K562 (cell line): ENCODE data around the gene TMTC2. TPM values are rescaled to one million over a fixed set of nuclear protein-coding genes. Genes with fewer than 3 reads are reported as not detected.

Experiments
- ATAC-seq: fragments of 200-7000 bp; cut with Tn5 transposase; 3 replicates; pipeline ENCODE4 v1.9.1; 2020; ENCODE audit warnings: moderate library complexity
- BruUV-seq: library from RNA; stranded (reverse); fragments of 400-500 nt; replicated peaks from 2 replicates; lab custom pipeline; 2021; lab: Mats Ljungman, UMichigan
- CTCF ChIA-PET: fragments of 300-600 bp; formaldehyde crosslinking; extraction: SDS; loops from one replicate; lab custom pipeline; 2021; ENCODE audit warnings: low intra/inter-chr PET ratio; lab: Yijun Ruan, JAX
- POLR2A ChIA-PET: fragments of 300-600, 350-650 bp; sonication (Branson Sonifier 250); formaldehyde crosslinking; extraction: SDS; loops from one replicate; lab custom pipeline; 2021; ENCODE audit warnings: antibody characterized with exemption, inconsistent platforms; lab: Yijun Ruan, JAX
- DNase-seq, 4 experiments: peaks; one replicate each; pipeline versions ENCODE4 v3.0.0 to v3.0.0-alpha.2; 2011 to 2018; ENCODE audit warnings: low spot score in 3 of 4, mixed read lengths in 3 of 4; ENCODE audit errors: extremely low read depth in 1 of 4
- FAIRE-seq: peaks from 2 replicates; lab custom pipeline; 2011; peaks lifted over from hg19 to GRCh38; lab: Jason Lieb, UNC
- H2AFZ ChIP-seq: 2 replicates; pipeline ENCODE4 v1.6.0; 2011; ENCODE audit warnings: low read depth, low read length, control low read depth, inconsistent platforms
- H3K27ac ChIP-seq: fragments of 200-600 bp; 3 replicates; pipeline ENCODE4 v1.8.0; 2011; ENCODE audit warnings: low read depth, mild to moderate bottlenecking, control low read depth, inconsistent platforms, low read length, moderate library complexity, mixed read lengths; ENCODE audit errors: extremely low read depth
- H3K27me3 ChIP-seq, 2 experiments: fragments of 300-600 bp in 1 of 2; 2 replicates in 1 of 2; 3 replicates in 1 of 2; pipeline versions ENCODE4 v1.6.0 to v1.8.0; 2011; ENCODE audit warnings: inconsistent platforms in 2 of 2, low read length in 2 of 2, mild to moderate bottlenecking in 1 of 2, mixed read lengths in 1 of 2, moderate library complexity in 1 of 2; ENCODE audit not compliant: control insufficient read depth in 2 of 2, insufficient read depth in 2 of 2
- H3K36me3 ChIP-seq: fragments of 300-600 bp; 3 replicates; pipeline ENCODE4 v1.8.0; 2011; ENCODE audit warnings: mild to moderate bottlenecking, low read length, inconsistent platforms; ENCODE audit not compliant: control insufficient read depth, insufficient read depth
- H3K4me1 ChIP-seq, 2 experiments: fragments of 200-600 bp in 1 of 2; replicated peaks in 1 of 2; 2 replicates in 1 of 2; 3 replicates in 1 of 2; pipeline versions ENCODE4 v1.5.1 to v1.8.0; 2011; ENCODE audit warnings: inconsistent platforms in 2 of 2, low read length in 2 of 2, mild to moderate bottlenecking in 1 of 2, mixed read lengths in 1 of 2, moderate library complexity in 1 of 2; ENCODE audit not compliant: control insufficient read depth in 2 of 2, insufficient read depth in 2 of 2
- H3K4me2 ChIP-seq: 2 replicates; pipeline ENCODE4 v1.6.1; 2011; ENCODE audit warnings: low read length, control low read depth, inconsistent platforms, mixed read lengths; ENCODE audit not compliant: insufficient read depth
- H3K4me3 ChIP-seq: fragments of 200-600 bp; sonication (generic), shearing (Covaris generic); 2 replicates; pipeline ENCODE4 v1.5.1; 2016; ENCODE audit warnings: control low read depth, inconsistent platforms
- H3K79me2 ChIP-seq: fragments of 200-600 bp; 3 replicates; pipeline ENCODE4 v1.8.0; 2011; ENCODE audit warnings: low read length, inconsistent platforms; ENCODE audit not compliant: control insufficient read depth, insufficient read depth
- H3K9ac ChIP-seq, 2 experiments: 2 replicates each; pipeline versions ENCODE4 v1.6.0 to v1.6.1; 2011; ENCODE audit warnings: low read depth in 2 of 2, low read length in 2 of 2, control low read depth in 1 of 2, inconsistent platforms in 1 of 2, mild to moderate bottlenecking in 1 of 2, mixed read lengths in 1 of 2; ENCODE audit not compliant: insufficient read depth in 1 of 2
- H3K9me1 ChIP-seq: one replicate; pipeline ENCODE4 v1.6.0; 2011; ENCODE audit warnings: inconsistent platforms, mild to moderate bottlenecking, low read length, moderate library complexity; ENCODE audit not compliant: control insufficient read depth, insufficient read depth
- H3K9me3 ChIP-seq: replicated peaks from 2 replicates; pipeline ENCODE4 v1.5.1; 2011; ENCODE audit warnings: low read depth, low read length, inconsistent platforms; ENCODE audit not compliant: control insufficient read depth, insufficient read depth
- H4K20me1 ChIP-seq: replicated peaks from 2 replicates; pipeline ENCODE4 v1.6.1; 2011; ENCODE audit warnings: low read length, inconsistent platforms, mixed read lengths; ENCODE audit not compliant: control insufficient read depth, insufficient read depth
- ASH1L ChIP-seq: fragments of 450-650 bp; IDR thresholded peaks from 2 replicates; pipeline ENCODE4 v1.6.1; 2018; ENCODE audit warnings: borderline replicate concordance, mild to moderate bottlenecking, low read depth; ENCODE audit not compliant: partially characterized antibody
- ATF2 ChIP-seq: sonication (generic); formaldehyde crosslinking; IDR thresholded peaks from 2 replicates; pipeline ENCODE4 v1.8.1; 2022; ENCODE audit warnings: missing genetic modification reagents
- BMI1 ChIP-seq: fragments of 150-350 bp; IDR thresholded peaks from 2 replicates; pipeline ENCODE4 v1.6.1; 2014; ENCODE audit warnings: low read length
- BRF1 ChIP-seq: IDR thresholded peaks from 3 replicates; pipeline ENCODE4 v1.6.1; 2011; ENCODE audit warnings: borderline replicate concordance, mild to moderate bottlenecking; ENCODE audit not compliant: insufficient read length; ENCODE audit errors: extremely low read depth
- ETV6 ChIP-seq, 3 experiments: fragments of 150-350 bp in 1 of 3; sonication (generic) in 1 of 3; formaldehyde crosslinking in 1 of 3; IDR thresholded peaks; 2 replicates each; pipeline versions ENCODE4 v1.6.1 to v1.8.0; 2014 to 2022; ENCODE audit warnings: borderline replicate concordance in 2 of 3, low read depth in 2 of 3, antibody characterized with exemption in 1 of 3, low read length in 1 of 3, mild to moderate bottlenecking in 1 of 3, missing genetic modification reagents in 1 of 3
- FOXP1 ChIP-seq: sonication (generic); formaldehyde crosslinking; IDR thresholded peaks from 2 replicates; pipeline ENCODE4 v1.8.0; 2022; ENCODE audit warnings: mild to moderate bottlenecking, missing genetic modification reagents
- GATAD2B ChIP-seq: fragments of 450-650 bp; IDR thresholded peaks from 2 replicates; pipeline ENCODE4 v1.6.1; 2017; ENCODE audit warnings: mild to moderate bottlenecking, borderline replicate concordance
- GTF2F1 ChIP-seq: IDR thresholded peaks from 2 replicates; pipeline ENCODE4 v1.6.1; 2011; ENCODE audit warnings: low read depth, low read length, improper control_type of control experiment
- HNRNPL ChIP-seq: fragments of 200-400 bp; formaldehyde crosslinking; IDR thresholded peaks from 2 replicates; pipeline ENCODE4 v1.6.1; 2017; ENCODE audit warnings: low read depth, mild to moderate bottlenecking, low read length
- HSF4 ChIP-seq: fragments of 250-450 bp; sonication (Bioruptor Pico); IDR thresholded peaks from 2 replicates; pipeline ENCODE4 v2.1.2; 2022; ENCODE audit warnings: mild to moderate bottlenecking, moderate library complexity, borderline replicate concordance
- L3MBTL2 ChIP-seq: fragments of 450-650 bp; IDR thresholded peaks from 2 replicates; pipeline ENCODE4 v1.6.1; 2016; ENCODE audit warnings: mild to moderate bottlenecking, moderate library complexity
- NR3C1 ChIP-seq: sonication (generic); formaldehyde crosslinking; IDR thresholded peaks from 2 replicates; pipeline ENCODE4 v1.8.1; 2022; ENCODE audit warnings: missing genetic modification reagents
- SMAD2 ChIP-seq: fragments of 150-350 bp; IDR thresholded peaks from 2 replicates; pipeline ENCODE4 v1.6.1; 2014; ENCODE audit warnings: low read depth, mild to moderate bottlenecking, low read length
- TCF15 ChIP-seq: fragments of 250-450 bp; sonication (Bioruptor Pico); IDR thresholded peaks from 2 replicates; pipeline ENCODE4 v1.8.0; 2022; ENCODE audit warnings: moderate library complexity, mild to moderate bottlenecking, inconsistent platforms
- ZHX1 ChIP-seq: fragments of 150-350 bp; conservative IDR thresholded peaks from 2 replicates; pipeline ENCODE4 v1.6.1; 2014; ENCODE audit warnings: low read length
- ZNF445 ChIP-seq: fragments of 250-450 bp; sonication (Bioruptor Pico); IDR thresholded peaks from 2 replicates; pipeline ENCODE4 v1.4.0; 2020; ENCODE audit warnings: low read depth, mild to moderate bottlenecking, moderate library complexity
- ZNF644 ChIP-seq: fragments of 200-800 bp; sonication (Bioruptor generic); IDR thresholded peaks from 2 replicates; pipeline ENCODE4 v1.6.1; 2016; ENCODE audit warnings: low read depth, missing genetic modification characterization, missing compliant biosample characterization
- WGBS: fragments of 100-300 bp; shearing (Covaris generic); methylation state at CpG from one replicate; pipeline ENCODE4 v1.1.6; 2016; ENCODE audit warnings: low coverage, mixed read lengths; ENCODE audit not compliant: insufficient coverage; ENCODE audit errors: missing lambda C conversion rate; 5-methylcytosine and 5-hydroxymethylcytosine counted together
- in situ Hi-C: fragments of 300-500 bp; cut with MboI; formaldehyde crosslinking; loops from 4 replicates; pipeline ENCODE4 v1.15.0; 2018; ENCODE audit warnings: inconsistent platforms, mixed read lengths
- intact Hi-C: fragments of 100-400 bp; cut with micrococcal nuclease; formaldehyde crosslinking; loops from 2 replicates; pipeline ENCODE4 v1.14.2; 2022
- polyA plus RNA-seq, 8 experiments: library from polyadenylated mRNA; depleted of rRNA in 4 of 8; stranded (reverse) in 5 of 8; unstranded in 3 of 8; fragments of >200 nt; fragmentation: Nextera tagmentation in 2 of 8; fragmentation: Illumina TruSeq in 1 of 8; extraction: Ambion mirVana in 2 of 8; extraction: Trizol in 1 of 8; gene quantifications; 2 replicates each; pipeline versions ENCODE4 v1.2.1 to v1.2.3, GENCODE V29; 2011 to 2014; ENCODE audit warnings: inconsistent platforms in 1 of 8, missing spikeins in 1 of 8
- total RNA-seq, 7 experiments: library from RNA; depleted of rRNA in 6 of 7; stranded (reverse); fragments of >200 nt in 6 of 7; fragmentation: Illumina TruSeq in 2 of 7; extraction: Trizol in 2 of 7; gene quantifications; 2 replicates each; pipeline versions ENCODE4 v1.2.1 to v1.2.3, GENCODE V29; 2011 to 2021; ENCODE audit warnings: low replicate concordance in 1 of 7

Gene TMTC2
- total and polyA plus RNA-seq, 9 of the 15 experiments (the other 6 are each of a cell fraction or from before 2014, with no cell fraction given): 0.29 to 1.1 (median 0.55) TPM

GRCh38 chr12:82912406-82912805 lies 225.7 kb downstream of the TMTC2 start:
- Histone ChIP-seq H3K9me3 (no peaks in the 10 kb centered on the region), H3K9me1 (no peaks in the 10 kb centered on the region), H4K20me1 (no peaks in the 10 kb centered on the region), H3K27ac (no peak overlapping the region), H3K4me2 (no peak overlapping the region), H3K27me3 (no peaks in the 10 kb centered on the region), H3K36me3 (no peaks in the 10 kb centered on the region), H3K4me1 (no peaks in the 10 kb centered on the region), H3K4me3 (no peak overlapping the region), H3K79me2 (no peaks in the 10 kb centered on the region), H3K9ac (no peak overlapping the region), H2AFZ (no peak overlapping the region)
- no peak for DNase-seq
- WGBS: 0% methylated on average over 1 of the region's 1 CpG
- intact Hi-C loops: no loop called here
- in situ Hi-C loops: no loop called here
- no peak for TF ChIP-seq ATF2 (CRISPR knock-in tag)
- no peak for TF ChIP-seq GATAD2B
- TF ChIP-seq ZNF445 (CRISPR knock-in tag): no peak
- no peak for TF ChIP-seq HNRNPL
- no peak for TF ChIP-seq BMI1
- no peak for TF ChIP-seq BRF1
- no peak for TF ChIP-seq FOXP1 (CRISPR knock-in tag)
- no peak for TF ChIP-seq HSF4 (CRISPR knock-in tag)
- no peak for TF ChIP-seq L3MBTL2
- no peak for TF ChIP-seq ZNF644 (tag)
- TF ChIP-seq GTF2F1: no peak
- TF ChIP-seq SMAD2: no peak
- TF ChIP-seq ZHX1: no peak
- no peak for TF ChIP-seq ASH1L
- TF ChIP-seq TCF15: no peak
- no peak for TF ChIP-seq ETV6 (IDR thresholded peaks at IDR 0.05; ENCODE audit: borderline replicate concordance in 1 of 2, low read depth in 2 of 2, low read length in 1 of 2)
- TF ChIP-seq ETV6 (CRISPR knock-in tag; IDR thresholded peaks at IDR 0.05; ENCODE audit: borderline replicate concordance): no peak
- no peak for TF ChIP-seq NR3C1 (CRISPR knock-in tag)
- ChIA-PET POLR2A (no interaction called here), CTCF (no interaction called here)
- BruUV-seq: no TSS peak
- no peak for ATAC-seq
- no peak for FAIRE-seq
